Measurements from ENCODE around the gene POLR3GL.

The POLR3GL gene

GRCh38 chr1:145979746-145980456 lies 15.4 kb downstream of the POLR3GL start:
- no peak for TF ChIP-seq CTCF (conservative IDR thresholded peaks at IDR 0.05; ENCODE audit: low read depth, low read length)
- H3K4me3 ChIP-seq (ENCODE audit: low read length) = no peak overlapping the region
- DNase-seq (ENCODE audit: low read depth) = no peak

- H3K4me3 ChIP-seq (ENCODE audit: low read length) = no peak overlapping the region
- TF ChIP-seq CTCF (conservative IDR thresholded peaks at IDR 0.05; ENCODE audit: low read depth, low read length) = no peak
- no peak for DNase-seq (ENCODE audit: low read depth)
Measured at GRCh38 chr1:145980457-145980994, 16.0 kb downstream of the POLR3GL start.

- DNase-seq (ENCODE audit: low read depth) = no peak
- TF ChIP-seq CTCF (conservative IDR thresholded peaks at IDR 0.05; ENCODE audit: low read depth, low read length) = no peak
- no peak overlapping the region for H3K4me3 ChIP-seq (ENCODE audit: low read length)
Measured at GRCh38 chr1:145982010-145982723, 17.7 kb downstream of the POLR3GL start.

GRCh38 chr1:145983206-145983675 lies 18.8 kb downstream of the POLR3GL start:
- H3K4me3 ChIP-seq (ENCODE audit: low read length) = no peak overlapping the region
- DNase-seq (ENCODE audit: low read depth) = no peak
- no peak for TF ChIP-seq CTCF (conservative IDR thresholded peaks at IDR 0.05; ENCODE audit: low read depth, low read length)

GRCh38 chr1:145983960-145984830 lies 19.7 kb downstream of the POLR3GL start:
- no peak for TF ChIP-seq CTCF (conservative IDR thresholded peaks at IDR 0.05; ENCODE audit: low read depth, low read length)
- no peak overlapping the region for H3K4me3 ChIP-seq (ENCODE audit: low read length)
- no peak for DNase-seq (ENCODE audit: low read depth)

- no peak for TF ChIP-seq CTCF (conservative IDR thresholded peaks at IDR 0.05; ENCODE audit: low read depth, low read length)
- H3K4me3 ChIP-seq (ENCODE audit: low read length) = no peak overlapping the region
- no peak for DNase-seq (ENCODE audit: low read depth)
Measured at GRCh38 chr1:145985129-145985501, 20.6 kb downstream of the POLR3GL start.

All from retinal pigment epithelial cell (primary cell).